Thoracic aorta (tissue), 2 donors: ENCODE measurements around the gene LRRC56. TPM values are rescaled to one million over a fixed set of nuclear protein-coding genes. Genes with fewer than 3 reads are reported as not detected.

Experiments used
- ATAC-seq: fragments of 150-250 bp; one replicate; pipeline ENCODE4 v1.8.0; 2017; ENCODE audit warnings: low read depth; ENCODE audit not compliant: insufficient number of reproducible peaks, low FRiP score
- DNase-seq: peaks from one replicate; pipeline ENCODE4 v3.0.0-alpha.2; 2020; ENCODE audit warnings: low spot score
- H3K27ac ChIP-seq, 2 donors: fragments of 200-600 bp; sonication (generic); 1 replicate in 1 of 2; 2 replicates in 1 of 2; pipeline ENCODE4 v1.5.1; 2016; ENCODE audit warnings: mild to moderate bottlenecking in 2 of 2, moderate library complexity in 2 of 2
- H3K27me3 ChIP-seq: fragments of 200-600 bp; sonication (generic); replicated peaks from 2 replicates; pipeline ENCODE4 v1.6.0; 2016; ENCODE audit warnings: mild to moderate bottlenecking; ENCODE audit not compliant: insufficient read depth
- H3K36me3 ChIP-seq: fragments of 200-600 bp; sonication (generic); one replicate; pipeline ENCODE4 v1.5.1; 2016
- H3K4me1 ChIP-seq, 2 donors: fragments of 200-600 bp; sonication (generic); 1 replicate in 1 of 2; 2 replicates in 1 of 2; pipeline versions ENCODE4 v1.5.1 to v1.6.0; 2016; ENCODE audit warnings: low read depth in 2 of 2, mild to moderate bottlenecking in 1 of 2; ENCODE audit not compliant: control insufficient read depth in 1 of 2
- H3K4me3 ChIP-seq: fragments of 200-600 bp; sonication (generic); 2 replicates; pipeline ENCODE4 v1.5.1; 2016; ENCODE audit warnings: mild to moderate bottlenecking
- H3K9me3 ChIP-seq: fragments of 200-600 bp; sonication (generic); 2 replicates; pipeline ENCODE4 v1.5.1; 2016
- total RNA-seq, 2 donors: library from RNA; depleted of rRNA; stranded (reverse); fragments of >200 nt; gene quantifications; one replicate each; pipeline versions ENCODE4 v1.1.0 to v1.2.3, GENCODE V29; 2016
- TF ChIP-seq, protein P1 (sequence below): fragments of 200-600 bp; sonication (generic); IDR thresholded peaks from one replicate; pipeline ENCODE4 v1.5.1; 2019; ENCODE audit warnings: antibody characterized with exemption

LRRC56 gene
- total RNA-seq, 2 donors from 2014 or later: 0.41 TPM; not detected in 1

DNA sequence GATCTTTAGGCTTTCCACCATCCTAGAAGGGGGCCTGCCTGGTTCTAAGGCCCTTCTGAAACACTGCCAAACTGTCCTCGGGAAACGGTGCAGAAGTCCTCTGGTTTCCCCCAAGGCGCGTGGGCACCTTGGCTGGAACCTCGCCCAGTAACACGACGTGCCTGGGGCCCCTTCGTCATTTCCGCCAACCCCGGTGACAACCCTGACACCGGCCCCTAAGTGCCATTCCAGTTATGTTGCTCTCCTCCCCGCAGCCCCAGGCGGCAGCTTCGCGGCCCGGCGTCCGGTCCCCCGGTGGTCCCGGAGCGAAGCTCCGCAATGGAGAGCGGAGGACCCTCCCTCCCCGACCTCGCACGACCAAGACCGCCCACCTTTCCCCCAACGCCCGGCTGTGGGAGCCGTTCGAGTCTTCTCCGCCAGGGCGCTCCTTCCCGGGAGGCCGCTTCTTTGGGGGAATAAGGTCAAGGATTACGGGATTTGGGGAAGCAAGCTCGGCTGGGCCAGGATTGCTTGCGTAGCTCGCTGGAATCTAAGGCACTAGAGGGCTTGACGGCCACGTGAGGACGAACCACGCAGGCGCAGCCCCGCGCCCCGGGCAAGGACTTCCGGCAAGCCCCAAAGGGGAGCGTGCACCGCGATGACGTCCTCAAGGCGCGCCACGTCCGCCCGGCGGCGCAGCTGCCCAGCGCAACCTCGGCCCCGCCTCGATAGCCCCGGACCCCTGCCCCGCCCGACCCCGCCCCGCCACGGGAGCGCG, 30.9 kb upstream of the LRRC56 start:
- peak overlapping the region; percentile 88 for H3K4me3 ChIP-seq
- H3K27me3 ChIP-seq: no peaks in the 10 kb centered on the region
- peaks cover 26 to 42% of the 10 kb centered on the region in 2 donors for H3K4me1 ChIP-seq
- H3K36me3 ChIP-seq: no peaks in the 10 kb centered on the region
- peak overlapping the region; percentile 95 to 100 for H3K27ac ChIP-seq
- DNase-seq (peak; percentile 81), ATAC-seq (peak; percentile 61)
- TF ChIP-seq, protein P1, sequence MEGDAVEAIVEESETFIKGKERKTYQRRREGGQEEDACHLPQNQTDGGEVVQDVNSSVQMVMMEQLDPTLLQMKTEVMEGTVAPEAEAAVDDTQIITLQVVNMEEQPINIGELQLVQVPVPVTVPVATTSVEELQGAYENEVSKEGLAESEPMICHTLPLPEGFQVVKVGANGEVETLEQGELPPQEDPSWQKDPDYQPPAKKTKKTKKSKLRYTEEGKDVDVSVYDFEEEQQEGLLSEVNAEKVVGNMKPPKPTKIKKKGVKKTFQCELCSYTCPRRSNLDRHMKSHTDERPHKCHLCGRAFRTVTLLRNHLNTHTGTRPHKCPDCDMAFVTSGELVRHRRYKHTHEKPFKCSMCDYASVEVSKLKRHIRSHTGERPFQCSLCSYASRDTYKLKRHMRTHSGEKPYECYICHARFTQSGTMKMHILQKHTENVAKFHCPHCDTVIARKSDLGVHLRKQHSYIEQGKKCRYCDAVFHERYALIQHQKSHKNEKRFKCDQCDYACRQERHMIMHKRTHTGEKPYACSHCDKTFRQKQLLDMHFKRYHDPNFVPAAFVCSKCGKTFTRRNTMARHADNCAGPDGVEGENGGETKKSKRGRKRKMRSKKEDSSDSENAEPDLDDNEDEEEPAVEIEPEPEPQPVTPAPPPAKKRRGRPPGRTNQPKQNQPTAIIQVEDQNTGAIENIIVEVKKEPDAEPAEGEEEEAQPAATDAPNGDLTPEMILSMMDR: no peak
- H3K9me3 ChIP-seq: no peaks in the 10 kb centered on the region

GRCh38 chr11:506995-507726, 30.2 kb upstream of the LRRC56 start, which contains the start of gene RNH1:
Gene RNH1 (minus strand): TSS chr11:507242. CDS start chr11:502162, 5,080 bp downstream.
- Histone ChIP-seq H3K4me1 (peaks cover 26 to 42% of the 10 kb centered on the region in 2 donors), H3K27me3 (no peaks in the 10 kb centered on the region), H3K36me3 (no peaks in the 10 kb centered on the region), H3K27ac (peak within 1 kb of the TSS; percentile 95 to 100), H3K4me3 (peak within 1 kb of the TSS; percentile 88), H3K9me3 (no peaks in the 10 kb centered on the region)
- peak; percentile 59 for ATAC-seq
- TF ChIP-seq, protein P1: no peak
- peak; percentile 98 for DNase-seq

GRCh38 chr11:507727-508515, 29.4 kb upstream of the LRRC56 start:
- Histone ChIP-seq H3K27me3 (no peaks in the 10 kb centered on the region), H3K36me3 (no peaks in the 10 kb centered on the region), H3K27ac (peak overlapping the region; percentile 72 to 95), H3K4me3 (peak overlapping the region; percentile 88), H3K9me3 (no peaks in the 10 kb centered on the region), H3K4me1 (peaks cover 24 to 37% of the 10 kb centered on the region in 2 donors)
- DNase-seq (no peak), ATAC-seq (no peak)
- TF ChIP-seq, protein P1: no peak

DNA sequence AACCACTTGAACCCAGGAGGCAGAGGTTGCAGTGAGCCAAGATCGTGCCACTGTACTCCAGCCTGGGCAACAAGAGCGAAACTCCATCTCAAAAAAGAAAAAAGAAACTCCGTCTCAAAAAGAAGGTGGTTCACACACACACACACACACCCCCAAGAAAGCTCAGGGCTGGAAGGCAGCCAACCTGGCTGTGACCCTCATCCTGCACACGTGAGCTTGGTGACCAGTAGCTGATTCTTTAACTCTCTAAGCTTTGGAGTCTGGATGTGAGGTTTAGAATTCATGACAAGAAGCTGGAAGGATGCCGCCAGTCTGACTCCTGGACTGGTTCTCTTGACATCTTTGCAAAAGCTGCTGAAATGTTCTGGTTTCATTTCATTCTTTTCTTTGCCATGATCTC, 28.4 kb upstream of the LRRC56 start:
- H3K4me3 ChIP-seq: no peak overlapping the region

More for the DNA sequence above, 28.4 kb upstream of the LRRC56 start:
- Histone ChIP-seq H3K27me3 (no peaks in the 10 kb centered on the region), H3K27ac (no peak overlapping the region), H3K4me1 (peaks cover 19 to 32% of the 10 kb centered on the region in 2 donors), H3K9me3 (no peaks in the 10 kb centered on the region), H3K36me3 (no peaks in the 10 kb centered on the region)
- ATAC-seq (no peak), DNase-seq (no peak)
- TF ChIP-seq, protein P1: no peak
